Epithelial cell of esophagus (primary cell): Measurements from ENCODE around the gene PRKCB.
"Not testable (repeated sequence)": the region's sequence is repeated elsewhere in the genome, so short reads cannot be mapped to it uniquely, and the experiment has no call there.

Experiments used
- DNase-seq: peaks from one replicate; pipeline ENCODE4 v3.0.0; 2010; ENCODE audit warnings: low read depth
- H3K4me3 ChIP-seq: 2 replicates; pipeline ENCODE4 v1.5.1; 2011; ENCODE audit warnings: mild to moderate bottlenecking, low read length, control low read depth
- CTCF ChIP-seq: IDR thresholded peaks from 2 replicates; pipeline ENCODE4 v1.5.1; 2011; ENCODE audit warnings: low read depth, mild to moderate bottlenecking, low read length, control low read depth, inconsistent platforms; ENCODE audit not compliant: insufficient read depth; ENCODE audit errors: missing control alignments

PRKCB gene

GRCh38 chr16:24018485-24018884, 182.7 kb downstream of the PRKCB start:
- no peak for TF ChIP-seq CTCF
- no peak overlapping the region for H3K4me3 ChIP-seq
- no peak for DNase-seq

- no peak overlapping the region for H3K4me3 ChIP-seq
- no peak for DNase-seq
- TF ChIP-seq CTCF = no peak
Measured at GRCh38 chr16:24022797-24023196, 187.0 kb downstream of the PRKCB start.

GRCh38 chr16:24023621-24024020, 187.8 kb downstream of the PRKCB start:
- TF ChIP-seq CTCF = no peak
- no peak overlapping the region for H3K4me3 ChIP-seq
- DNase-seq = no peak

- no peak overlapping the region for H3K4me3 ChIP-seq
- no peak for TF ChIP-seq CTCF
- no peak for DNase-seq
Measured at GRCh38 chr16:24024971-24025370, 189.2 kb downstream of the PRKCB start.

GRCh38 chr16:24027466-24027865, 191.7 kb downstream of the PRKCB start:
- DNase-seq = no peak
- no peak for TF ChIP-seq CTCF
- no peak overlapping the region for H3K4me3 ChIP-seq

- H3K4me3 ChIP-seq, DNase-seq: not testable (repeated sequence)
Measured at GRCh38 chr16:24029841-24030240, 194.1 kb downstream of the PRKCB start.

GRCh38 chr16:24035127-24035842, 199.5 kb downstream of the PRKCB start:
- DNase-seq = no peak
- no peak overlapping the region for H3K4me3 ChIP-seq
- no peak for TF ChIP-seq CTCF
